LoVo (cell line): ENCODE results near the gene AHI1.

Experiments
- DNase-seq: peaks from one replicate; pipeline ENCODE4 v3.0.0-alpha.2; 2016; ENCODE audit warnings: low spot score

AHI1 gene

GRCh38 chr6:135497412-135498184 is at the start of gene AHI1:
AHI1 (minus strand) TSS chr6:135497740; CDS start chr6:135492237, 5,503 bp downstream.
- peak; percentile 94 for DNase-seq

DNA sequence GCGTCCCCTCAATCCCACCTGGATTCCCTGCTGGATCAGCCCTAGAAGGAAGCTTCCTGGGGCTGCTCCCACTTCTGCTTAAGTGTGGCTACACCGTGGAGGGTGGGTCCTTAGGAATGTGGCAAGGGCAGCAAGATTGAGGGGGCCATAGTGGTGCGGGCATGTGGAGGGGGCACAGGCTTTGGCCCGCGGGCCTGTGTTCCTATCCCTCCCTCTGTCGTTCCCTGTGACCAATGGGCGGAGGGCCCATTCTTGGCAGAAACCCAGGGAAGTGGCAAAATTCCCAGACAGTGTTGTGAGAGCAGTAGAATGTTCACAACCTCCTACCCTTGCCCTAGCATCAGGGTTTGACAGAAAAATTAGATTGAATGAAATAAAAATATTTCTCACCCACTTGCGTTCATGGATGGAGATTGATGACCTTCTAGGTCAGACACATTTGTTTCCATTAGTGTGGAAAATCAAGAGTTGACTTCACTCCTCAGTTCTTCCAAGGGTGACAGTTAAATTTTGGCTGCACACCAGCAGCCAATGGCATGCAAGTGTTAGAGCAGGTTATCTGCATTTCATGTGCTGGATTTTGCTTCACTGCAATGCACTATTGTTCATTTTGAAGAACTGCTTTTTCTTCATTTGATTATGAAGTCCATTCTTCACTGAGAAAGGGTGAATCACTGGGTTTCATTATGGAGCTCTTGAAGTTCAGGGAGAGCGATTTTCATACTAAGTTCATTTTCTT is 49.3 kb upstream of the AHI1 start:
- DNase-seq, result no peak

GRCh38 chr6:135546206-135546605 is 48.7 kb upstream of the AHI1 start:
- no peak for DNase-seq

- DNase-seq, result no peak
Measured at GRCh38 chr6:135540207-135540840, 42.8 kb upstream of the AHI1 start.

DNA sequence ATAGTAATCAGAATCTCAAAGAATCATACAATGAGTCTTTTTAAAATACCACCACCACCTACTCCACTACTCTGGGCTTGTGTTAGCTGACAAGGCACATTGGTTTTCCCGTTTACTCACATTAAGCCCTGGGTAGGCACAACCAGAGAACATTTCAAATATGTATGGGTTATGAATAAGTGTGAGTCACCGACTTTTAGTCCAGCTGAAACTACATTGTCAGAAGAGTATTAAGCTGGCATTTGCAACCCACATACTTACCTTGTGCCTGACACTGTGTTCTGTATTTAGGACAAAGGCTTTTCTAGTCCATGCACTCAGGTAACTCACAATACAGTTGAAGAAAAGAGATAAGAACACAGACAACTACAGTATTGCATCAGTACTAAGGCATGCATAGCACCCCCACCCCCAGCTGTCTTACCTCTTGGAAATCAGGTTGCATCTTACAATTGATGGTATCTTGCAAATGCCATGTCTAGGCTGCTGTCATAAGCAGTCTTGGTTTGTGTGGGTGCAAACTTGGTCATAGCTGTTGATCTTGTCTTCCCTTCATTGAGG is 40.3 kb upstream of the AHI1 start:
- no peak for DNase-seq

DNA sequence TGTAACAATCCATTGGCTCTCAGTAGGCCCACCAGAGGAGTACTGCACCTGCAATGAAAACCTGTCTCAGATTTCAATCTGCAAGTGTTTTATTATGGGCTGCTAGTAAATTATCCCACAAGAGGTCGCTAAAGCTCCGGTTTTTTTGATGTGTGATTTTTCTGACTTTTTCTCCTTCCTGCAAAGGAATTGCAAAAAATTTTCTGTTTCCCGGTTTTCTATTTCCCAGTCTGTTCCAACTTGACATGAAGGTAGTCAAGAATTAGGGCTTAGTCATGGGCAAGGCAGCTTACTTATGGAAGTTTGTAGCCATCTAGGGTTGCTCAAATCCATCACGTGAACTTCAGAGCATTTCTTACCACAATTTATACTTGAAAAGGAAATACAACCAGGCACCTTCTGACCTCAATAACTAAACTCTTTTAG is 38.5 kb upstream of the AHI1 start:
- peak; percentile 28 for DNase-seq

- DNase-seq, result no peak
Measured at GRCh38 chr6:135534773-135535380, 37.3 kb upstream of the AHI1 start.

- DNase-seq, result no peak
Measured at GRCh38 chr6:135532559-135532958, 35.0 kb upstream of the AHI1 start.

GRCh38 chr6:135531954-135532490 is 34.5 kb upstream of the AHI1 start:
- no peak for DNase-seq

GRCh38 chr6:135530113-135530512 is 32.6 kb upstream of the AHI1 start:
- DNase-seq, result no peak

GRCh38 chr6:135527960-135528249 is 30.4 kb upstream of the AHI1 start:
- no peak for DNase-seq

DNA sequence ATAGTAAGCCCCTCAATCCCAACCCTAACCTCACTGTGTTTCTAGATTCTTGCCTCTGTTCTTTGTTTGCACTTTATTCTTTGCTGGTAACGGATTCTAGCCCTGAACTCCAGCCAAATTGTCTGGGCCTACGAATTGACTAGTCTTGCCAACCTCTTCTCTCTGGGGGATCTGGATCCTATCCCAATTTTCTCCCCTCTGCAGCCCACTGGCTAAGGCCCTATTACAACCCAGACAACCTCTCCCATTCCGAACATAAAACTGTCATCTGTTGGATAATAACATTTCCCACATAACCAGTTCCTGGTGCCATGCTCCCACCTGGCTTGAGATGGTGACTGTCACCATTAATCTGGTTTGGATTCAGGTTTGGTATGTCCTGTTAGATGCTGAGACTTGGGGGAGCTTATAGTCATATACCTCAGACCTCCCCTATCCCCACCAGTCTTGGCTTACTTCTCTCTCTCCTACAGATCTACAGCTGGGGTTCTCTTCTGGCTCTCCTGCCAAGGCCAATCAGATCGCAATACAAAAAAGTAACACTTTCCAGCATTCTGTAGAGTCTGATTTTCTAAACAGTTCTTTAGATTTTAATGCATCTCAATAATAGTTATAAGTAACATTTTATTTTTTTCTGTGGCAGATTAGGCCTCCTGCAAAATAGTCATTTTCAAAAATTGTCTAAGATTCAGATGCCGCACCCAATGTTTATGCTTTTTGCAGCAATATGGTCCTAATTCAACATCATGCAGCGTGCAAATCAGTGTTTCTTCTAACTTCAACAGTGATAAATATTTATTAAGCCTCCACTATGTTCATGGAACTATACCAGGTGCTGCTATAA is 29.8 kb upstream of the AHI1 start:
- DNase-seq, result no peak

DNA sequence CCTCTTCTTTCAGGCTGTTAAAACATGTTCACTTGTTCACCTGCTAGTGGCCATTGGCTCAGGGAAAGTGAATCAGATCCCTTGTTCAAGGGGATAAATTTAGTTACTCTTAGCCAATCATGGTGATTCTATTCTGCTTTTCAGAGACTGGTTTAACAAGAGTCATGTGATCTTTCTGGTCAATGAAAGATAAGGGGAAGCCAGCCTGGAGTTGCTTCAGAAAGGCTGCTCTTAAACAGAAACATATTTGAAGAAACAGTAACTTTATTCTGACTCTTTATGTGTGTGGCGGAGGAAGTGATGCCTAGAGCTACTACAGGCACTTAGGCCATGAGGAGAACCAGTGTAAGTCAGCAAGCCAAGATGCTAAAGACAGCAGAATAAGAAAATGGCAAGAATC is 28.1 kb upstream of the AHI1 start:
- DNase-seq, result no peak

DNA sequence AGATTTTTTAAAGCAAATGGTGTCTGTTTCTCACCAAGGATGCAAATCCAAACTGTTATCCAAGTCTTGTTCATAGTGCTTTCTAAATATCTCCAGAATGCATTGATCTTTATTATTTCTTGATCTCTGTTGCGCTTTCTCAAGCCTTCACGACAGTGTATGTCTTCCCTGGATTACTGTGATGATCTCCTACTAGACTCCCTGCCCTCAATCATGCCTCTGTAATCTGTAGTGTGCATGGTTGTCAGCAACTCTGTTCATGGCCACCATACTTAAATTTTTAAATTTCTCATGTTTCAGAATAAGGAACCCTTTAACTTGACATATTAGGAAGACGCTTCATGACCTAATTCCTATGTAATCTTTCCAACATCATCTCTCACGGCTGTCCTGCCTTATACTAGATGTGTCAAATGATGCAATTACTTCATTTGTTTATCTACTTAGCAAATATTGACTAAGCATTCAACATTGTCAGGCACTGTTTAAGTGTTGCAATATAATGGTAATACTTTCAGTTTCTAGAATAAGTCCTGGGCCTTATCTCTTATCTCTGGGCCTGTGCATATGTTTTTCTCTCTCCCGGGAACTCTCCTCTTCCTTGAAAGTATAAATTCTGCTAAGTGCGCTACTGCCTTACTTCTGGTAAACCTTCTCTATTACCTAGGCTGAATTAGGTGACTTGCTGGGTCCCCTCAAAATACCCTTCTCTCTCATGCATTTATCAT is 25.6 kb upstream of the AHI1 start:
- DNase-seq, result peak; percentile 16

GRCh38 chr6:135521431-135521830 is 23.9 kb upstream of the AHI1 start:
- DNase-seq, result no peak

GRCh38 chr6:135520781-135521180 is 23.2 kb upstream of the AHI1 start:
- no peak for DNase-seq

- DNase-seq, result no peak
Measured at GRCh38 chr6:135519348-135519747, 21.8 kb upstream of the AHI1 start.

DNA sequence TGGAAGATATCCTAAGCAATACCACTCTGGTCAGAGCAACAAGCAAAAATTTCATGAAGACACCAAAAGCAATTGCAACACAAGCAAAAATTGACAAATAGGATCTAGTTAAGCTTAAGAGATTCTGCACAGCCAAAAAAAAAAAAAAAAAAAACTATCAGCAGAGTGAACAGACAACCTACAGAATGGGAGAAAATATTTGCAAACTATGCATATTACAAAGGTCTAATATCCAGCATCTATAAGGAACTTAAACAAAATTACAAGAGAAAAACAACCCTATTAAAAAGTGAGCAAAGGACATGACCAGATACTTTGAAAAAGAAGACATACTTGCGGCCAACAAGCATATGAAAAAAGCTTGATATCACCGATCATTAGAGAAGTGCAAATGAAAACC is 20.0 kb upstream of the AHI1 start:
- DNase-seq, result no peak

DNA sequence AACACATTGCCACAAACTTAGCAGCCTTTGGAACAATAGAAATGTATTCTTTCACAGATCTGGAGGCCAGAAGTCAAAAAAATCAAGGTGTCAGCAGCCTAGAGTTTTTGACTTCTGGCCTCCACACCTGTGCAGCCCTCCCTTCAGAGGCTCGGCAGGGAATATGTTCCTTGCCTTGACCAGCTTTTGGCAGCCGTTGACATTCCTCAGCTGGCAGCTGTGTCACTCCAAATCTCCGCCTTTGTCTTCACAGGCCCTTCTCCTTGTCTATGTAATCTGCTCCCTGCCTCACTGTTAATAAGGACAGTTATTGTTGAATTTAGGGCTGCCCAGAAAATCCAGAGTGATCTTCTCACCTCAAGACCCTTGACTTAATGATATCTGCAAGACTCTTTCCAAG is 17.2 kb upstream of the AHI1 start:
- DNase-seq, result no peak

GRCh38 chr6:135506270-135506997 is 8.9 kb upstream of the AHI1 start:
- DNase-seq, result peak; percentile 56
